ENCODE data around the gene FIGNL2.
"Not testable (repeated sequence)": the region's sequence is repeated elsewhere in the genome, so short reads cannot be mapped to it uniquely, and the experiment has no call there.

The FIGNL2 gene

GRCh38 chr12:51818086-51818485, 30.4 kb downstream of the FIGNL2 start:
- DNase-seq (ENCODE audit: low spot score) = no peak

- no peak for DNase-seq (ENCODE audit: low spot score)
Observed at GRCh38 chr12:51817027-51817953, 31.2 kb downstream of the FIGNL2 start.

GRCh38 chr12:51815571-51815970, 32.9 kb downstream of the FIGNL2 start:
- no peak for DNase-seq (ENCODE audit: low spot score)

DNA sequence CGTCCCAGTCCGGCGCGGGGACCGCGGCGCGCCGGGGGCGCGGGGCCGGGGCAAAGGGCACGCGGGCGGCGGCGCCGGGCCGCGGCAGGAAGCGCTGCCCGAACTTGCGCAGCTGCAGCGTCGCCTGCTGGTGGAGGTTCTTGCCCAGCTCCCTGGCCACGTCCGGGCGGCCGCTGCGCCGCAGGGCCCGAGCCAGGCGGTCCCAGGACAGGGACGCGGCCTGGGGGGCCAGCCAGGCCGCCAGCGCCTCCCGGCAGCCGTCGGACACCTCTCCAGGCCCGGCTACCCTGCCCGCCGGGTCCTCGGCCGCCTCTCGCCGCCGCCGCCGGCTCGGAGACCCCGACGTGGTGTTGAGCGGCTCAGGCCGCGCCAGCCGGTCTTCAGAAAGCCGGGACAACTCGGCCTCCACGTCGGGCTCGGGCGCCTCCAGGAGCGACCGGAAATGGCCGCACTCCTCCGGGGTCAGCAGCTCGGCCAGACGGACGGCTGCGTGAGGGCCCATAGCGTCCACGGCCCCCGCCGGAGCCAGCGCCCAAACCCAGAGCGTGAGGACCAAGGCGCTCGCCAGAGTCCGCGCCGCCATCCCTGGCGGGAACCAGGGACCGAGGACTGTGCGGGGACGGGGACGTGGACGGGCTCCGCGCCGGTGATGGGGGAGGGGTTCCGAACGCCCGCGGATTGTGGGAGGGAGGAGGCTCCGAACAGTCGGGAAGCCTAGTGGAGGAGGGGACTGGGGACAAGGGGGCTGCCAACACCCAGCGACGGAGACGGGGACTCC, 34.0 kb downstream of the FIGNL2 start:
- DNase-seq (ENCODE audit: low spot score) = peak; percentile 77

- no peak for DNase-seq (ENCODE audit: low spot score)
Observed at GRCh38 chr12:51813931-51814310, 34.6 kb downstream of the FIGNL2 start.

DNA sequence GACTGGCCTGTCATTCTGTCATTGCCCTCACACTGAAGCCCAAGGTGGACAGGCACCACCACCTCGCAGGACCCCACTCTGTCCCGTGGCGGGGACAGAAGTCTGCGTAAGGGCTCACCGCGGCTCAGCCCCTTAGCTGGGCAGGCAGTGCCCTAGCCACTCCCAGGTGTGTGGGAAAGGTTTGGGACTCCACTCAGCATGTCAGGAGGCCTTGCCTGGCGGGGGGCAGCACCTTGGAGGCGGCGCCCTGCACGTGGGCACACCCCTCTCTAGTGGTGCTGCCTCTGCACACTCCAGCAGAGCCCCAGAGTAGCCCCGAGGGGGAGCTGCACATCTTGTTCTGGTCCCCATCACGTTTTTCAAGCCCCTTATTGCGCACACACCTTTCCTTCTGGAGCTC, 35.6 kb downstream of the FIGNL2 start:
- no peak for DNase-seq (ENCODE audit: low spot score)

GRCh38 chr12:51811203-51812202, 37.0 kb downstream of the FIGNL2 start:
- no peak for DNase-seq (ENCODE audit: low spot score)

DNA sequence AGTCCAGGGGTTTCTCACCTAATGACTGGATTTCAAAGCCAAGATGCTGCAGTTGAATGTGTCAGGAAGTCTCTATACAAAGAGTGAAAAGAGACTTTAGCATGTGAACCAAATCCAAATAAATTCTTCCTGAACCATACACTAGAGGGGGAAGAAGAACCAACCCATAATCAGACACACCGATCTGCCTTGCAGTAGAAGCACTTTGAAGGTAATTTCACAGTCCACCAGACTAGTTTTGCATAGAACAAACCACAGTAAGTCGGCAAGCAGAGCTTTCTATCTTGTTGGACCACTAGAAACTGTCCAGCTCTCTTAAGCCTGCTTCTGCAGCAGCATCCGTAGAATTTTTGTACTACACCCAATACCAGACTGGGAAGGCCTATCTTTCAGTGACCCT, 39.3 kb downstream of the FIGNL2 start:
- DNase-seq (ENCODE audit: low spot score) = no peak

DNA sequence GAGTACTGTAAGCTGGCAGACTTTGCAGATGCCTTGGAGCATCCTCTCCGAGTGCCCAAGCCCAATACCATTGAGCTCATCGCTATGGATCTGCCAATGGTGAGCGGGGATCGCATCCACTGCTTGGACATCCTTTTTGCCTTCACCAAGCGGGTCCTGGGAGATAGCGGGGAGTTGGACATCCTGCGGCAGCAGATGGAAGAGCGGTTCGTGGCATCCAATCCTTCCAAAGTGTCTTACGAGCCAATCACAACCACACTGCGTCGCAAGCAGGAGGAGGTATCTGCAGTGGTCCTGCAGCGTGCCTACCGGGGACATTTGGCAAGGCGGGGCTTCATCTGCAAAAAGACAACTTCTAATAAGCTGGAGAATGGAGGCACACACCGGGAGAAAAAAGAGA, 41.6 kb downstream of the FIGNL2 start:
- DNase-seq (ENCODE audit: low spot score) = no peak

DNA sequence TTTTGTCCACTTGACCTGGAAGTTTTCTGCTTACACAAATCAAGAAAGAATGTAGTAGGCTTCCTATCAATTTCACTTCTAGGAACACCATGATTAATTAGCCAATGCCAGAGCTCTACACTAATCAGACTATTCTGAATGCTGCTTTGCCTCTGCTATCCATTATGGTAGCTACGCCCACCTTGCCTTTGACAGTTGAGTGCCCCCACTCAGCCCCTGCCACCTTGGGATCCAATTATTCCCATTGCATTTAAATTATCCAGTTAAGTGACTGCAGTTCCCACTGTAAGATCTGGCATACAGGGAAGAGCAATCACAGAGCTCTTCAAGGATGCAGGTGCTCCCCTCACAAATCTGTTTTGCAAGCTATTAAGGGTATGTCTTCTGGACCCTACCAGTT, 47.5 kb downstream of the FIGNL2 start:
- DNase-seq (ENCODE audit: low spot score) = no peak

DNA sequence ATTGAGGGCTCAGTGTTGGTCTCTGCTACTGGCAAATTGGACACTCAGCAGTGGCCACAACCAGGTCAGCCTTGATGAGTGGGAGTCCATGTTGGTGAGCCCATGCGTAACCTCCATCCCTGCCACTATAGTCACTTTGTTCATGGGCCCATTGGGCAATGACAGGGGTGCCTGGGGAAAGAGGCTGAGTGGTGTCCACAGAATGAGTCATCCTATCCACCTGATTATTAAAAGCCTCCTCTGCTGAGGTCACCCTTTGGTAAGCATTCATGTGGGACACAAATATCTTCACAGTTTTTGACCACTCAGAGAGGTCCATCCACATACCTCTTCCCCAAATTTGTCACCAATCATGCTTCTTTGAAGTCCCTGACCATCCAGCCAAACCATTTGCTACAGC, 50.0 kb downstream of the FIGNL2 start:
- no peak for DNase-seq (ENCODE audit: low spot score)

DNA sequence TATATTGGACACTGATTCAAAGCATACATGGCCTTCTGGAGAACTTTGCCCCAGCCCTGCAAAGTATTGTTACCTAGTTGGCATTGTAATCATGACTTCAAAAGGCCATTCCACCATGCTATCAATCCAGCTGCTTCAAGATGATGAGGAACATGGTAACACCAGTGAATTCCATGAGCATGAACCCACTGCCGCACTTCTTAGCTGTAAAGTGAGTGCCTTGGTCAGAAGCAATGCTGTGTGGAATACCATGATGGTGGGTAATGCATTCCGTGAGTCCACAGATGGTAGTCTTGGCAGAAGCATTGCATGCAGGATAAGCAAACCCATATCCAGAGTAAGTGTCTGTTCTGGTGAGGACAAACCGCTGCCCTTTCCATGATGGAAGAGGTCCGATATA, 50.5 kb downstream of the FIGNL2 start:
- DNase-seq (ENCODE audit: low spot score) = not testable (repeated sequence)

DNA sequence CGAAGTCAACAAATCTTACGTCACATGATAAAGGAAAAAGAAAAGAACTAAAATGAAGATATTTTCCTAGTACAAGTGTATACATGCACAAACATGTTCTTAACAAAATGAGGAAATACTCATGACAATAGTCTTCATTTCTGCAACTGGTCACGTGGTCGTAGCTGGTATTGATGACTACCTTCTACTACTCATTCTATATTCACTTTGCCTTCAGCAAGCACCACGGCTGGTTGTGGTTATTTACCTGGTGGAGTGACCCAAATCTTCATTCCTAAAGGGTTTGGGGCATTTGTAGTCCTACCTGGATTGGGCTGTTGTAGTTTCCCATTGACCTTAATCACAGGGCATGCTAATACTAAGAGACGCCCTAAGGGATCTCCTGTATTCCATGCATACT, 51.2 kb downstream of the FIGNL2 start:
- DNase-seq (ENCODE audit: low spot score) = no peak

GRCh38 chr12:51793201-51793600, 55.3 kb downstream of the FIGNL2 start:
- DNase-seq (ENCODE audit: low spot score) = no peak

GRCh38 chr12:51792417-51792816, 56.1 kb downstream of the FIGNL2 start:
- no peak for DNase-seq (ENCODE audit: low spot score)

GRCh38 chr12:51788876-51789275, 59.6 kb downstream of the FIGNL2 start:
- no peak for DNase-seq (ENCODE audit: low spot score)

DNA sequence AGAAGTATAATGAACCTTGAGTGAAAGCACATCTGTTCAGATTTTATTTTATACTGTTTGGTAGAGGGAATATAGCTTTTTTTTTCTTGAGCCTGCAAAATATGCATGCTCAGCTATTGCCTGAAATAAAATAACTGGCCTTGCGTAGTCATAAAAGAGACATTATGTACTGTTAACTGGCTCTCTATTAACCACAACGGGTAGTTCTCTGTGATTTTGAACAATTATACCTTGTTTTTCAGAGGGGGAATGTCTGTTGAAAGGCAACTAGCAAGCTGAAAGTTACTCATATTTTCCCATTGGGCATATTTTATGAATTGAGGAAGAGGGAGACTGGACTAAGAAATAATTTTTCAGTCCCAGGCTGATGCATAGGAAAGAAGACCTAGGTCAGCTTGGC, 62.6 kb downstream of the FIGNL2 start:
- DNase-seq (ENCODE audit: low spot score) = no peak

DNA sequence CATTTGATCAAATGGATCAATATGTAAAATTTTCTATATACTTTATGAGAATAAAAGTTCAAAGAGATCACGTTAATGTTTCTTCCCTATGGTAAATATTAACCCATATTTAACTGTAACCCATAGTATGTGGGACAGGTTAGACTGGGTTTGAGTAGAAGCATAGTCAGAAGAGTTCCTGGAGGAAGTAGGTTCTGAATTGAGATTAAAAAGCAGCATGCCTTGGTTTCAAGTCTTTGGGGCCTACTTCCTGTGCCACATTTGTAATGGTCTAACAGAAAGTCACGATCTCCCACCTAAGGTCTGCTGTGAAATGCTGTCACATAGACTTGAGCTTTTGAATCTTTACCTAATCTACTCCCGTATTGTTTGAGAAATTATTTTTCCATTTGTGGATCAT, 63.8 kb downstream of the FIGNL2 start:
- DNase-seq (ENCODE audit: low spot score) = no peak

GRCh38 chr12:51779876-51780275, 68.6 kb downstream of the FIGNL2 start:
- DNase-seq (ENCODE audit: low spot score) = peak; percentile 42

- DNase-seq (ENCODE audit: low spot score) = no peak
Observed at GRCh38 chr12:51777973-51778372, 70.5 kb downstream of the FIGNL2 start.

DNA sequence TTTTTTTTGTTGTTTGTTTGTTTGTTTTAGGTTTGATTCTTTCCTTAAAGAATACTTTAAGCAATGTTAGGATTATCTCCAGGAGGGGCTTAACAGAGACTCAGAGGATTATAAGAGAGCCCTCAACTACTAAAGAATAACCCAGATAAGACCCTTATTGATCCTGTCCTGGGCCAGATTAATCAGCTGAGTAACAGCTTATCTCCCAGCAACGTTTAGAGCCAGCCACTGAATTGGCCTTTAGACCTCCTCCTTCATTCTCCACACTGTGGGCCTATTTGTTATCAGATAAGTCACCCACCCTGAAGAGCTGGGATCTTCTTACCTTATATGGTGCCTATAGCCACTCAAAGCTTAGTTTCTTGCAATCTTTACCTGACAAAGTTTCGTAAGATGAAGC, 71.1 kb downstream of the FIGNL2 start:
- no peak for DNase-seq (ENCODE audit: low spot score)

DNA sequence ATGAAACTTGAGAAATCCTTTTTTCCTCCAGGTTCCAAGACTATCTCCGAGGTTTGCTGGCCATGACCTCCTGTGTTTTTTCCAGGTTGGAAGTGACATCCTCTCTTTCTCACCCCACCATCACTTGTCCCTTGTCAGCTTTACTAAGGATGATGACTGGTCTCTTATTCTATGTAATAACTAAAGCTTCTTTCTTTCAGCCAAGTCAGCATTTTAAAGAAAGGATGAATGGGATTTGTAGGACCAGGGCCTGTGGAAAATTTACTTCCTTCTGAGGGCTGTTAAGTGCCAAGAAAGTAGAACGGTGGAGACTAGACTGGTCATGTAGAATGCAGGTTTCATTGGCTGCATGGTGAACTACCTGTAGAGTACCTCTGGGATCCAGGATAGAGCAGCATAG, 73.6 kb downstream of the FIGNL2 start:
- no peak for DNase-seq (ENCODE audit: low spot score)
